Measurements from ENCODE around the gene TSPEAR. TPM values are rescaled to one million over a fixed set of nuclear protein-coding genes. Genes with fewer than 3 reads are reported as not detected.
"Not testable (repeated sequence)": the region's sequence is repeated elsewhere in the genome, so short reads cannot be mapped to it uniquely, and the experiment has no call there.

TSPEAR gene
- total RNA-seq, 1 experiment from 2014 or later, result not detected

DNA sequence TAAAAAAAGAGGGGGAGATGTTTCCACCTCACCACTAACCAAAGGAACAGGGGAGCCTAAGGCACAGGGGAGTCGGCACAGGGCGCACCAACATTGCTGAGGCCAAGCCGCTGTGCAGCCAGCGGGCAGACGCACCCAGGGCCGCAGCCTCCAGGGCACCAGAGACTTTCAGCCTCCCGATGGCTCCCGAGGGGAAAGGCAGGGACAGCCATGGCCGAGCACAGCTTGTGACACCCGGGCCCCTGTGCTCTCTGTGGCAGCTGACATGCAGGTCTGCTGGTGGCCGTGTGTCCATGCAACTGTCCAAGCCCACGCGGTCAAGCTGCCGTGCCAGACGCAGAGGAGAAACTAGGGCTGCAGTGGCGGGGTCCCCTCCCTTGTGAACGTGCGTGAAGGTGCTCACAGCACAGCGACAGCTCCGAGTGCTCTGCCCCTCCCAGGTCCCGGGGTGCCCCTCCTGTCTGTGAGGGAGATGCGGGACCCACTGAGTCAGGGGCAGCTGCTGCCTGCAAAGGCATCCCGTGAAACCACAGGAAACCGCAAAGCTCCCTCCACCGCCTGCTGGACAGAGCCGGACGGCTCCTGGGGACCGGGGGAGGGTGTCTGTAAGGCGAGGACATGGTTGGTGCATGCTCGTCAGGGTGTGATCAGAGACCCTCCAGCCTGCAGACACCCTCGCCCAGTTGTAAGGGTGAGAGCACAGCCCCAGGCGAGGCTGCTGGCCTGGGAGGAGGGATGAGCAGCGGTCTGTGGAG, 62.6 kb downstream of the TSPEAR start:
- Histone ChIP-seq H3K9me2 (replicated peaks; ENCODE audit: insufficient read depth, low read length) (no peaks in the 10 kb centered on the region), H3K4me2 (ENCODE audit: low read depth, low read length, poor library complexity, severe bottlenecking) (no peak overlapping the region), H3K36me3 (ENCODE audit: insufficient read depth, low read length) (no peaks in the 10 kb centered on the region), H3K9me3 (ENCODE audit: low read length) (peaks cover 5% of the 10 kb centered on the region; the same call in 1 of the 2 replicates), H3K79me2 (ENCODE audit: low read length) (no peaks in the 10 kb centered on the region), H4K20me1 (ENCODE audit: insufficient read depth, low read depth, low read length) (no peaks in the 10 kb centered on the region), H3K4me1 (ENCODE audit: low read length) (no peaks in the 10 kb centered on the region), H3K27me3 (ENCODE audit: low read length) (no peaks in the 10 kb centered on the region), H3K27ac (ENCODE audit: low read length) (no peak overlapping the region), H3K4me3 (ENCODE audit: low read length) (no peak overlapping the region), H3K9ac (ENCODE audit: low read length) (no peak overlapping the region), H2AFZ (ENCODE audit: low read length) (no peak overlapping the region)
- DNase-seq, result no peak

DNA sequence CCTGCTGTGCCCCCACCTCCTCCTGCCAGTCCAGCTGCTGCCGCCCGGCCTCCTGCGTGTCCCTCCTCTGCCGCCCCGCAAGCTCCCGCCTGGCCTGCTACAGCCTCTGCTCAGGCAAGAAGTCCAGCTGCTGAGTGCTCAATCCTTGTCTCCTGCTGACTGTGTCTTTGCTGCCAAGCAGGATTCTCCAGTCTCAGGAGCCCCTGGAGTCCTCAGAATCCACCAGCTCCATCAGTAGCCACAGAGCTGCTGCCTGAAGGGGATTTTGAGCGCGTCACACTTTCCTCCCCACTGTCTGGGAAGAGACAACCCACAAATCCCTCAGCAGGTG, 64.2 kb downstream of the TSPEAR start:
- Histone ChIP-seq H3K27me3 (ENCODE audit: low read length) (no peaks in the 10 kb centered on the region), H3K4me1 (ENCODE audit: low read length) (no peaks in the 10 kb centered on the region), H3K79me2 (ENCODE audit: low read length) (no peaks in the 10 kb centered on the region), H3K4me2 (ENCODE audit: low read depth, low read length, poor library complexity, severe bottlenecking) (no peak overlapping the region), H3K4me3 (ENCODE audit: low read length) (no peak overlapping the region), H3K36me3 (ENCODE audit: insufficient read depth, low read length) (no peaks in the 10 kb centered on the region), H2AFZ (ENCODE audit: low read length) (no peak overlapping the region), H3K9ac (ENCODE audit: low read length) (no peak overlapping the region), H3K9me3 (ENCODE audit: low read length) (peaks cover 5% of the 10 kb centered on the region; the same call in 1 of the 2 replicates), H4K20me1 (ENCODE audit: insufficient read depth, low read depth, low read length) (no peaks in the 10 kb centered on the region), H3K9me2 (replicated peaks; ENCODE audit: insufficient read depth, low read length) (no peaks in the 10 kb centered on the region), H3K27ac (ENCODE audit: low read length) (no peak overlapping the region)
- DNase-seq, result no peak

DNA sequence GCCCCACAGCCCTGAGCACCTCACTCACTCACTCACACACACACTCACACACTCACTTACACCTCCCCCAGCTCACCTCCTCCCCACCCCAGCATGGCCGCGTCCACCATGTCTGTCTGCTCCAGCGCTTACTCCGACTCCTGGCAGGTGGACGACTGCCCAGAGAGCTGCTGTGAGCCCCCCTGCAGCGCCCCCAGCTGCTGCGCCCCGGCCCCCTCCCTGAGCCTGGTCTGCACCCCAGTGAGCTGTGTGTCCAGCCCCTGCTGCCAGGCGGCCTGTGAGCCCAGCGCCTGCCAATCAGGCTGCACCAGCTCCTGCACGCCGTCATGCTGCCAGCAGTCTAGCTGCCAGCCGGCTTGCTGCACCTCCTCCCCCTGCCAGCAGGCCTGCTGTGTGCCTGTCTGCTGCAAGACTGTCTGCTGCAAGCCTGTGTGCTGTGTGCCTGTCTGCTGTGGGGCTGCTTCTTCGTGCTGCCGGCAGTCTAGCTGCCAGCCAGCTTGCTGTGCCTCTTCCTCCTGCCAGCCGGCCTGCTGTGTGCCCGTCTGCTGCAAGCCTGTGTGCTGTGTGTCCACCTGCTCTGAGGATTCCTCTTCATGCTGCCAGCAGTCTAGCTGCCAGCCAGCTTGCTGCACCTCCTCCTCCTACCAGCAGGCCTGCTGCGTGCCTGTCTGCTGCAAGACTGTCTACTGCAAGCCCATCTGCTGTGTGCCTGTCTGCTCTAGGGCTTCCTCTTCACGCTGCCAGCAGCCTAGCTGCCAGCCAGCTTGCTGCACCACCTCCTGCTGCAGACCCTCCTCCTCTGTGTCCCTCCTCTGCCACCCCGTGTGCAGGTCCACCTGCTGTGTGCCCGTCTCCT, 64.8 kb downstream of the TSPEAR start, which contains the start of gene KRTAP10-11:
Gene KRTAP10-11 (plus strand): TSS at position 49 of the 856 bp plus-strand sequence. CDS start 45 bp downstream, at position 94.
- not testable (repeated sequence) for H3K79me2 ChIP-seq (ENCODE audit: low read length); H3K9me2 ChIP-seq (replicated peaks; ENCODE audit: insufficient read depth, low read length); H3K4me3 ChIP-seq (ENCODE audit: low read length); H3K27me3 ChIP-seq (ENCODE audit: low read length); H2AFZ ChIP-seq (ENCODE audit: low read length); H3K9ac ChIP-seq (ENCODE audit: low read length); H3K27ac ChIP-seq (ENCODE audit: low read length); H3K4me2 ChIP-seq (ENCODE audit: low read depth, low read length, poor library complexity, severe bottlenecking); H3K9me3 ChIP-seq (ENCODE audit: low read length); H3K36me3 ChIP-seq (ENCODE audit: insufficient read depth, low read length); H4K20me1 ChIP-seq (ENCODE audit: insufficient read depth, low read depth, low read length); DNase-seq; H3K4me1 ChIP-seq (ENCODE audit: low read length)

DNA sequence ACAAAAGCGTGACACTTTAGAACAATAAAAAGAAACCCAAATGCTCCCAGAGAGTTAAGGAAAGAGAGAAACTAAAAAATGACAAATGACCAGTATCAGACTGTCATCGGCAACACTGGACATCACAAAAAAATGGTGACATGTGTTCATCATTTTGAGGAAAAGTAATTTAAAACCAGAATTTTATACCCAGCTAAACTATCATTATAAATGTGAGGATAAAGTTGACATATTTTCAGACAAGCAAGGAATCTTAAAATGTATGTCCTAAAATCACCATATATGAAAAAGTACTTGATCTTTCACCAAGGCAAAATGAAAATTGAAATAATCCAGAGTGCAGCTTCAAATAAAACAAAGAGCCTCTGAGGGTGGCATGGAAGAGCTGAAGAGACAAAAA, 66.5 kb downstream of the TSPEAR start:
- no peaks in the 10 kb centered on the region for H3K27me3 ChIP-seq (ENCODE audit: low read length)
- no peak overlapping the region for H2AFZ ChIP-seq (ENCODE audit: low read length)
- H3K4me3 ChIP-seq (ENCODE audit: low read length), result no peak overlapping the region
- H3K27ac ChIP-seq (ENCODE audit: low read length), result no peak overlapping the region
- H4K20me1 ChIP-seq (ENCODE audit: insufficient read depth, low read depth, low read length), result no peaks in the 10 kb centered on the region
- no peaks in the 10 kb centered on the region for H3K36me3 ChIP-seq (ENCODE audit: insufficient read depth, low read length)
- H3K9me3 ChIP-seq (ENCODE audit: low read length), result peaks cover 5% of the 10 kb centered on the region; the same call in 1 of the 2 replicates
- no peak overlapping the region for H3K4me2 ChIP-seq (ENCODE audit: low read depth, low read length, poor library complexity, severe bottlenecking)
- H3K79me2 ChIP-seq (ENCODE audit: low read length), result no peaks in the 10 kb centered on the region
- H3K9me2 ChIP-seq (replicated peaks; ENCODE audit: insufficient read depth, low read length), result no peaks in the 10 kb centered on the region
- H3K9ac ChIP-seq (ENCODE audit: low read length), result no peak overlapping the region
- H3K4me1 ChIP-seq (ENCODE audit: low read length), result no peaks in the 10 kb centered on the region
- no peak for DNase-seq

DNA sequence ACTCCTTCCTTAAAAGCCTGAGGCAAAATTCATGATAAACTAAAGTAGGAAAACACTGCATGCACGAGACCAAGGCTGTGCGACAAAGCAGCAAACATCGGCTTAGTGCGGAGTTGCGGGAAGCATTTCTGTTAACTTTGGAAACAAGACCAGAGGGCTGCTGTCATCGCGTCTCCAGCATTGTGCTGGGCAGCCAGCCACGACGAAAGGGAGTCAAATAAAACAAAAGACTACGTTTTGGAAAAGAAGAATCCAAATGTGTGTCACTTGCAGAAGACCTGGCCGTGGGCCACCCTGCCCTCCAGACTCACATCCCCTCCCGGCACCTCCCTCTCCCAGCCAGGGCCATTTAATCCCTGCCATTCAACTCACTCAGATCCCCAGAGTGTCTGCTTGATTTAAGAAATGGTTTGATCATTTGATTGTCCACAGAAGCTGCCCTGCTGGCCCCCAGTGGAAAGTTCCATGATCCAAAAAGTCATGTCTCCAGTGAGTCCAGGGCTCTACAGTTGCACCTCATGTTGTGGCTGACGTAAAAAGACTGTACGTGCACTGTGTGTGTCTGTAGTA, 67.5 kb downstream of the TSPEAR start:
- no peaks in the 10 kb centered on the region for H4K20me1 ChIP-seq (ENCODE audit: insufficient read depth, low read depth, low read length)

DNA sequence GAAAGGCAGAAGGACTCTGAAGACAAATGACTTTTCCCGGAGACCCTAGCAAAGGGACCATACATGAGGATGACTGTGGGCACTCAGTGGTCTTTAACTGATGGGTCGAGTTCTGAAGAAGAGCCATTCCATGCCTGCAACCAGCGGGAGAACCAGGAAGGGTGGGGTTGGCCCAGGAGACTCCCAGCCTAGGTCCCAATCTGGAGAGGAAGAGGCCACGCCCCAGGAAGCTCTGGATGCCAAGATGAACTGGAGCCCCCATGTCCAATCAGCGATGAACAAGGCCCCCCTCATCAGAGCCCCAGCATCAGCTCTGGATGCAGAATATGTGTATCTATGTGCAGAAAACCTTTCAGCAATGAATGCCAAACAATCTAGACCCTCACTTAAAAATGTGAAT, 70.6 kb downstream of the TSPEAR start:
- Histone ChIP-seq H4K20me1 (ENCODE audit: insufficient read depth, low read depth, low read length) (no peaks in the 10 kb centered on the region), H3K9ac (ENCODE audit: low read length) (no peak overlapping the region), H3K9me2 (replicated peaks; ENCODE audit: insufficient read depth, low read length) (no peaks in the 10 kb centered on the region), H3K4me1 (ENCODE audit: low read length) (no peaks in the 10 kb centered on the region), H3K4me3 (ENCODE audit: low read length) (no peak overlapping the region), H3K27ac (ENCODE audit: low read length) (no peak overlapping the region), H3K4me2 (ENCODE audit: low read depth, low read length, poor library complexity, severe bottlenecking) (no peak overlapping the region), H3K9me3 (ENCODE audit: low read length) (peaks cover 5% of the 10 kb centered on the region; the same call in 1 of the 2 replicates), H3K27me3 (ENCODE audit: low read length) (no peaks in the 10 kb centered on the region), H3K36me3 (ENCODE audit: insufficient read depth, low read length) (no peaks in the 10 kb centered on the region), H2AFZ (ENCODE audit: low read length) (no peak overlapping the region), H3K79me2 (ENCODE audit: low read length) (no peaks in the 10 kb centered on the region)
- no peak for DNase-seq

More for the DNA sequence above, 67.5 kb downstream of the TSPEAR start:
- DNase-seq, result no peak
- H3K4me2 ChIP-seq (ENCODE audit: low read depth, low read length, poor library complexity, severe bottlenecking), result no peak overlapping the region
- no peak overlapping the region for H3K27ac ChIP-seq (ENCODE audit: low read length)
- peaks cover 5% of the 10 kb centered on the region; the same call in 1 of the 2 replicates for H3K9me3 ChIP-seq (ENCODE audit: low read length)
- no peaks in the 10 kb centered on the region for H3K4me1 ChIP-seq (ENCODE audit: low read length)
- no peak overlapping the region for H3K4me3 ChIP-seq (ENCODE audit: low read length)
- no peaks in the 10 kb centered on the region for H3K27me3 ChIP-seq (ENCODE audit: low read length)
- H3K9me2 ChIP-seq (replicated peaks; ENCODE audit: insufficient read depth, low read length), result no peaks in the 10 kb centered on the region
- no peaks in the 10 kb centered on the region for H3K36me3 ChIP-seq (ENCODE audit: insufficient read depth, low read length)
- H2AFZ ChIP-seq (ENCODE audit: low read length), result no peak overlapping the region
- H3K9ac ChIP-seq (ENCODE audit: low read length), result no peak overlapping the region
- no peaks in the 10 kb centered on the region for H3K79me2 ChIP-seq (ENCODE audit: low read length)

DNA sequence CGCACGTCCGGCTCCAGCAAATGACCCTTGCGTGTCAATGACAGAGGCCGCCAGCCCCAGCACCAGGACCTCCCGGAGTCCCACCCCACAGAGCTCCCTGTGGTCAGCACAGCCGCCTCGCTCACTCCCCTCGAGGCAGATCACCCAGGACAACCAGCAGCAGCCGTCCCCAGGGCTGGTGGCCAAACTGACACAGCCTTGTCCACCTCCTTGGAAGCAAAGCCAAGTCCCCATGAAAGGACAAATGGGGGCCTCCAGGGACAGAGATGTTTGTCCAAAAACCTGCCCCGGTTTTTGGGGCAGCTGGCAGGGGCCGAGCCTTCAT, 72.1 kb downstream of the TSPEAR start:
- H3K9me2 ChIP-seq (replicated peaks; ENCODE audit: insufficient read depth, low read length), result no peaks in the 10 kb centered on the region
- no peaks in the 10 kb centered on the region for H3K27me3 ChIP-seq (ENCODE audit: low read length)
- no peak overlapping the region for H3K4me3 ChIP-seq (ENCODE audit: low read length)
- no peak overlapping the region for H3K27ac ChIP-seq (ENCODE audit: low read length)
- no peaks in the 10 kb centered on the region for H3K4me1 ChIP-seq (ENCODE audit: low read length)
- no peak overlapping the region for H2AFZ ChIP-seq (ENCODE audit: low read length)
- H4K20me1 ChIP-seq (ENCODE audit: insufficient read depth, low read depth, low read length), result no peaks in the 10 kb centered on the region
- no peaks in the 10 kb centered on the region for H3K79me2 ChIP-seq (ENCODE audit: low read length)
- H3K9me3 ChIP-seq (ENCODE audit: low read length), result no peaks in the 10 kb centered on the region
- H3K4me2 ChIP-seq (ENCODE audit: low read depth, low read length, poor library complexity, severe bottlenecking), result no peak overlapping the region
- no peak overlapping the region for H3K9ac ChIP-seq (ENCODE audit: low read length)
- H3K36me3 ChIP-seq (ENCODE audit: insufficient read depth, low read length), result no peaks in the 10 kb centered on the region
- DNase-seq, result no peak
